Prostate gland (tissue), 2 donors: ENCODE results near the gene RNF220. TPM values are rescaled to one million over a fixed set of nuclear protein-coding genes. Genes with fewer than 3 reads are reported as not detected.

Experiments used
- DNase-seq: peaks from one replicate; pipeline ENCODE4 v3.0.0-alpha.2; 2019; ENCODE audit warnings: low spot score
- H3K27ac ChIP-seq, 2 donors: fragments of 200-600 bp; sonication (generic); 2 replicates each; pipeline ENCODE4 v1.5.1; 2017 to 2019
- H3K27me3 ChIP-seq: fragments of 200-600 bp; sonication (generic); replicated peaks from 2 replicates; pipeline ENCODE4 v1.5.1; 2019; ENCODE audit not compliant: insufficient read depth
- H3K36me3 ChIP-seq, 2 donors: fragments of 200-600 bp; sonication (generic); 1 replicate in 1 of 2; 2 replicates in 1 of 2; pipeline versions ENCODE4 v1.5.1 to v1.8.1; 2017 to 2019
- H3K4me1 ChIP-seq: fragments of 200-600 bp; sonication (generic); replicated peaks from 2 replicates; pipeline ENCODE4 v1.5.1; 2019
- H3K4me3 ChIP-seq, 2 donors: fragments of 200-600 bp; sonication (generic); 2 replicates each; pipeline ENCODE4 v1.5.1; 2017 to 2019
- H3K9me3 ChIP-seq: fragments of 200-600 bp; sonication (generic); 2 replicates; pipeline ENCODE4 v1.5.1; 2017
- POLR2A ChIP-seq: fragments of 450-650 bp; IDR thresholded peaks from one replicate; pipeline ENCODE4 v1.6.1; 2016; ENCODE audit warnings: antibody characterized with exemption, mild to moderate bottlenecking
- POLR2AphosphoS5 ChIP-seq: sonication (generic); formaldehyde crosslinking; IDR thresholded peaks from one replicate; pipeline ENCODE4 v1.6.1; 2017; ENCODE audit warnings: antibody characterized with exemption
- WGBS: methylation state at CpG from one replicate; pipeline ENCODE4 v1.1.5; 2018; 5-methylcytosine and 5-hydroxymethylcytosine counted together
- intact Hi-C: fragments of 100-400 bp; cut with DNase I; formaldehyde crosslinking; loops from one replicate; pipeline ENCODE4 v1.14.2; 2022
- total RNA-seq, 2 donors: library from RNA; depleted of rRNA; stranded (reverse); fragments of >200 nt; gene quantifications; one replicate each; pipeline ENCODE4 v1.1.0, GENCODE V29; 2016
- TF ChIP-seq, protein P1 (sequence below), 4 experiments: fragments of 200-600 bp in 2 of 4; fragments of 450-650 bp in 2 of 4; sonication (generic) in 2 of 4; IDR thresholded peaks; 1 replicate in 3 of 4; 2 replicates in 1 of 4; pipeline ENCODE4 v1.5.1; 2016 to 2019; ENCODE audit warnings: antibody characterized with exemption in 4 of 4, mild to moderate bottlenecking in 2 of 4, moderate library complexity in 2 of 4

The RNF220 gene
- total RNA-seq, 2 donors from 2014 or later, result 116 to 147 TPM

DNA sequence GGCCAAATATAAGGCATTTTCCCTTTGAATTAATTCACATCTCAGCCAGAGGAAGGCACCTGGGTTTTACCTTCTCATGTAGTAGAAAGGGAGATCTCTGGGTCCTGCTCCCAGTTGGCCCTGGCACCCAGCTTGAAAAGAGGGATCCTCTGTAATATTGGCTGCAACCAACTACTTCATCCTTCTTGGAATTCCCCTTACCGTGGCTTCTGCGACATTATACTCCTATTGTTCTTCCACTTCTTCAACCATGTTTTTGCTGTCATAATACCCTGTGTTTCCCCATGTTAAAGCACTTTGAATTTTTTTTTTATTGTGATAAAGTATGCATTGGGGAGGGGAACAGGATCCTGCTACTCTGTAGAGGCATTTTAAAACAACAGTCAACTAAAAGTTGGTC lies 26.8 kb downstream of the RNF220 start:
- Histone ChIP-seq H3K36me3 (no peaks in the 10 kb centered on the region), H3K4me3 (no peak overlapping the region), H3K27me3 (no peaks in the 10 kb centered on the region), H3K4me1 (no peaks in the 10 kb centered on the region), H3K27ac (no peak overlapping the region), H3K9me3 (no peaks in the 10 kb centered on the region)
- TF ChIP-seq, protein P1, sequence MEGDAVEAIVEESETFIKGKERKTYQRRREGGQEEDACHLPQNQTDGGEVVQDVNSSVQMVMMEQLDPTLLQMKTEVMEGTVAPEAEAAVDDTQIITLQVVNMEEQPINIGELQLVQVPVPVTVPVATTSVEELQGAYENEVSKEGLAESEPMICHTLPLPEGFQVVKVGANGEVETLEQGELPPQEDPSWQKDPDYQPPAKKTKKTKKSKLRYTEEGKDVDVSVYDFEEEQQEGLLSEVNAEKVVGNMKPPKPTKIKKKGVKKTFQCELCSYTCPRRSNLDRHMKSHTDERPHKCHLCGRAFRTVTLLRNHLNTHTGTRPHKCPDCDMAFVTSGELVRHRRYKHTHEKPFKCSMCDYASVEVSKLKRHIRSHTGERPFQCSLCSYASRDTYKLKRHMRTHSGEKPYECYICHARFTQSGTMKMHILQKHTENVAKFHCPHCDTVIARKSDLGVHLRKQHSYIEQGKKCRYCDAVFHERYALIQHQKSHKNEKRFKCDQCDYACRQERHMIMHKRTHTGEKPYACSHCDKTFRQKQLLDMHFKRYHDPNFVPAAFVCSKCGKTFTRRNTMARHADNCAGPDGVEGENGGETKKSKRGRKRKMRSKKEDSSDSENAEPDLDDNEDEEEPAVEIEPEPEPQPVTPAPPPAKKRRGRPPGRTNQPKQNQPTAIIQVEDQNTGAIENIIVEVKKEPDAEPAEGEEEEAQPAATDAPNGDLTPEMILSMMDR (IDR thresholded peaks at IDR 0.05), result no peak
- no peak for TF ChIP-seq POLR2A
- TF ChIP-seq POLR2AphosphoS5, result no peak
- DNase-seq, result no peak
- WGBS, result 57% methylated on average over 2 of the region's 2 CpGs
- intact Hi-C loops, result no loop called here

DNA sequence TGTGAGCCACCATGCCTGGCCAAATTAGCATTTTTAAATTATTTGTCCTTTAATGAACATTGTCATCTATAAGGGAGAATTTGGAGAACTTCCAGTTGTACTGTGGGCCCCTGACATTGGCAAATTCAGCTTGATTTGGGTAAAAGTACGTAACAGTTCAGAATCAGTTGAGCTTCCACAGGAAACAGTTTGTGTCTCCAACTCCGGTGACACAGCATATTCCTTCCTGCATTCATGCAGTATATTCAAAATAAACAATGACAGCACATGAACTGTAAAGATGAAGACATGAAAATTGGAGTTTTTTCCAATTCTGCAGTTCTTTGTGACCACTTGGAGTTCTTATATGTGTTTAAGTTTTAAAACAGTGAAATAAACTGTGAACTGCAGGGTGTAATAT lies 28.2 kb downstream of the RNF220 start:
- Histone ChIP-seq H3K36me3 (no peaks in the 10 kb centered on the region), H3K27me3 (no peaks in the 10 kb centered on the region), H3K4me1 (no peaks in the 10 kb centered on the region), H3K27ac (no peak overlapping the region), H3K4me3 (no peak overlapping the region), H3K9me3 (no peaks in the 10 kb centered on the region)
- DNase-seq, result no peak
- intact Hi-C loops, result no loop called here
- 82% methylated on average over 2 of the region's 2 CpGs for WGBS
- TF ChIP-seq, protein P1 (IDR thresholded peaks at IDR 0.05), result no peak
- TF ChIP-seq POLR2A (no peak), POLR2AphosphoS5 (no peak)

DNA sequence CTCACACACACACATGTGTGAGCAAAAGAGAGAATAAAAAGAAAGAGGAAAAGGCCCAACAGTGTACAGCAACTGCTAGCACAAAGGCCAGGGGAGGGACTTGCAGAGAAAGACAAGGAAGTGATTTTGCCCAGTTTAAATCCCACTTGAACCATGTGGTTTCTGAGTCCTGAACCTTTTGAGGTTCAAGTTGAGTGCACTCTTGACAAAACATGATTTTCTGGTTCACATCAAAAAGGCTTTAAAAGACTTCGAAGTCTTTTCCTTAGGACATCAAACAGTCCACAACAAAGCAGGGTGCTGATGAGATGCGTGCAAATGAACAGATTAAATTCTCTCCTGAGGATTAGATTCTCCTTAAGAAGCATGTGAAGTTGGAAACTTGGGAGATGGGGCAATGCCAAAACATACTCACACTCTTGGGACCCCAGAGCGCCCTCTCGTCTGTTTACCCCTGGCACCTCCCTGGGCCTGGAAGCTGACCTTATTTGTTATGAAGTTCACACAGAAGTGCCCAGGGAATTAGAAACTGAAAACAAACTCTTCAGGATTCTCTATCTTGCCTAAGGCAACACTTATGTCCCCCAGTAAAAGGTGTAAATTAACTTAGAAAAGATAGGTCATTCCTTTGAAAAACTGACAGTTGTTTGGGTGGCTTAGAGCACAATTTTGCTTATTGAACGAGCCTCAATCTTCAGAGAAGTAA lies 31.5 kb downstream of the RNF220 start:
- DNase-seq, result no peak
- H3K27ac ChIP-seq, result no peak overlapping the region
- no peaks in the 10 kb centered on the region for H3K36me3 ChIP-seq
- intact Hi-C loops, result no loop called here
- TF ChIP-seq, protein P1 (IDR thresholded peaks at IDR 0.05), result no peak
- no peak for TF ChIP-seq POLR2AphosphoS5
- TF ChIP-seq POLR2A, result no peak
- no peak overlapping the region for H3K4me3 ChIP-seq
- H3K9me3 ChIP-seq, result no peaks in the 10 kb centered on the region
- no peaks in the 10 kb centered on the region for H3K27me3 ChIP-seq
- 71% methylated on average over 5 of the region's 5 CpGs for WGBS
- H3K4me1 ChIP-seq, result no peaks in the 10 kb centered on the region

DNA sequence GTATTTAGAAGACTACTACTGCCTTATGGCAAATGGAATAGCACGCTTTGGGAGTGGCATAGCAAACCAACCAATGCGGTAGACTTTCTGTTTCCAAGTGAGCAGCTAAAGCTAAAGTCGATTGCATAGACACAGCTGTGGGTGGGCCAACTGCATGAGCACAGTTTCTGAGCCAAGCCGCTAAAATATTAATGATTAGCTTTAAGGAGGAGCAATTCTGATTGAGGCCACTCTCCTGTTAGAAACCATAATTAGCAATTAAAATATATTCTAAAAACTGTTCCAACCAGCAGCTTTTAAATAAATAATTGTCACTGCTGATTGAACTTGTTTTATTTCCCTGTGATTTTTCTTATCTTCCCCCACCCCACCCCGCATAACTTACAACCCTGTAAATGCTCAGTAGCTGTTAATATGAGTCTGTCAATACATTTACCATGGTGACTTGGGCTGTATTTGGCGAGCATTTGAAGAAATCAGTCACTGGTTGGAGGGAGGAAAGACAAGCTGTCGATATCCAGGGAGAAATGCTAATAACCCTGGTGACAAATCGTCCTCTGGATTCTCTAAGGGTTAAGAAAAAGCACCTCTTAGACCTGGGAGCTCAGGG lies 32.2 kb downstream of the RNF220 start:
- intact Hi-C loops, result no loop called here
- H3K4me1 ChIP-seq, result no peaks in the 10 kb centered on the region
- no peaks in the 10 kb centered on the region for H3K9me3 ChIP-seq
- TF ChIP-seq POLR2AphosphoS5, result no peak
- no peak for TF ChIP-seq POLR2A
- TF ChIP-seq, protein P1 (IDR thresholded peaks at IDR 0.05), result no peak
- no peak overlapping the region for H3K27ac ChIP-seq
- no peak overlapping the region for H3K4me3 ChIP-seq
- no peak for DNase-seq
- H3K27me3 ChIP-seq, result no peaks in the 10 kb centered on the region
- 71% methylated on average over 8 of the region's 8 CpGs for WGBS
- no peaks in the 10 kb centered on the region for H3K36me3 ChIP-seq

DNA sequence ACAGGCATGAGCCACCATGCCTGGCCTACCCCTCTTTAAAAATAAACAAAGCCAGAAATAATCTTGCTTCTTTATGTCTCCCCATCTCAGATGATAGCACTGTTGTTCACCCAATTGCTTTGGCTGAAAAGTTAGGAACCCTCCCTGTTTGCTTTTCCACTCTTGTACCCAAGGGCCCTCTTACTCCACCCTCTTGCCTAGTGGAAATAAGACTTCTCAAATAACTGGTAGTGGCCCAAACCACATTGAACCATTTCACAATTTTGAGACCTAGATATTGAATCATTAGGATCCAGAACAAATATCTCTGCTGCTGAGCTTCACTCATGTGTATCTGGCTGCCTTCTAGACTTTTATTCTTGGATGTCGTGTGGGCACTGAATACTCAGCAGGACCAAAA lies 37.7 kb downstream of the RNF220 start:
- Histone ChIP-seq H3K27ac (no peak overlapping the region), H3K4me1 (no peaks in the 10 kb centered on the region), H3K36me3 (no peaks in the 10 kb centered on the region), H3K27me3 (no peaks in the 10 kb centered on the region), H3K4me3 (no peak overlapping the region), H3K9me3 (no peaks in the 10 kb centered on the region)
- no peak for DNase-seq
- TF ChIP-seq, protein P1 (IDR thresholded peaks at IDR 0.05), result no peak
- TF ChIP-seq POLR2A (no peak), POLR2AphosphoS5 (no peak)
- WGBS, result 96% methylated on average over 1 of the region's 1 CpG
- intact Hi-C loops, result no loop called here
